ENCODE data around the gene NAA10. TPM values are rescaled to one million over a fixed set of nuclear protein-coding genes. Genes with fewer than 3 reads are reported as not detected.
A peak's percentile ranks its signal among the peaks of the same experiment; 100 is the strongest.

The NAA10 gene
- total RNA-seq = 79.3 TPM
- polyA plus RNA-seq (ENCODE audit: insufficient read depth, low read depth, low replicate concordance) = 120 TPM
- long read RNA-seq, donor 1, transcript NAA10-208 (8 exons, 1,772 nt) = major isoform, 14 of 22 reads
- long read RNA-seq, donor 1, partial matches to known transcripts = 0 of 22 reads
- long read RNA-seq, donor 1, other reads (novel, unspliced or antisense) = 0 of 22 reads
- long read RNA-seq, donor 2, transcript NAA10-208 (8 exons, 1,772 nt) = major isoform, 27 of 38 reads
- long read RNA-seq, donor 2, partial matches to known transcripts = 0 of 38 reads
- long read RNA-seq, donor 2, other reads (novel, unspliced or antisense) = 0 of 38 reads
- long read RNA-seq, donor 3, transcript NAA10-208 (8 exons, 1,772 nt) = major isoform, 23 of 28 reads
- long read RNA-seq, donor 3, partial matches to known transcripts = 0 of 28 reads
- long read RNA-seq, donor 3, other reads (novel, unspliced or antisense) = 0 of 28 reads
- long read RNA-seq, donor 4, transcript NAA10-208 (8 exons, 1,772 nt) = major isoform, 11 of 16 reads
- long read RNA-seq, donor 4, partial matches to known transcripts = 0 of 16 reads
- long read RNA-seq, donor 4, other reads (novel, unspliced or antisense) = 0 of 16 reads
- long read RNA-seq, donor 5, partial matches to known transcripts = 0 of 3 reads
- long read RNA-seq, donor 5, other reads (novel, unspliced or antisense) = 0 of 3 reads
- long read RNA-seq, donor 6, transcript NAA10-208 (8 exons, 1,772 nt) = major isoform, 20 of 25 reads
- long read RNA-seq, donor 6, partial matches to known transcripts = 0 of 25 reads
- long read RNA-seq, donor 6, other reads (novel, unspliced or antisense) = 0 of 25 reads
- long read RNA-seq, donor 7, transcript NAA10-208 (8 exons, 1,772 nt) = major isoform, 25 of 43 reads
- long read RNA-seq, donor 7, partial matches to known transcripts = 2 of 43 reads
- long read RNA-seq, donor 7, other reads (novel, unspliced or antisense) = 8 of 43 reads
- long read RNA-seq, donor 8, transcript NAA10-208 (8 exons, 1,772 nt) = major isoform, 16 of 23 reads
- long read RNA-seq, donor 8, partial matches to known transcripts = 0 of 23 reads
- long read RNA-seq, donor 8, other reads (novel, unspliced or antisense) = 0 of 23 reads
- long read RNA-seq, donor 9, transcript NAA10-208 (8 exons, 1,772 nt) = major isoform, 23 of 32 reads
- long read RNA-seq, donor 9, partial matches to known transcripts = 0 of 32 reads
- long read RNA-seq, donor 9, other reads (novel, unspliced or antisense) = 0 of 32 reads
- long read RNA-seq, donor 10, transcript NAA10-208 (8 exons, 1,772 nt) = major isoform, 21 of 32 reads
- long read RNA-seq, donor 10, partial matches to known transcripts = 0 of 32 reads
- long read RNA-seq, donor 10, other reads (novel, unspliced or antisense) = 0 of 32 reads

- Histone ChIP-seq H3K27me3 (ENCODE audit: control insufficient read depth, insufficient read depth, low read length) (no peaks in the 10 kb centered on the region), H3K36me3 (ENCODE audit: control insufficient read depth in 2 of 3, insufficient read depth in 3 of 3, low read length in 3 of 3) (peaks cover 0 to 1% (median 0%) of the 10 kb centered on the region in 3 donors), H3K9me3 (ENCODE audit: control insufficient read depth in 2 of 3, insufficient read depth in 1 of 3, low read length in 3 of 3) (no peaks in the 10 kb centered on the region), H3K4me3 (ENCODE audit: low read length in 3 of 3) (peak within 1 kb of the TSS; percentile 57 to 72 (median 60)), H3K9ac (ENCODE audit: low read length in 3 of 3) (peak within 1 kb of the TSS in 1 of 3 donors; percentile 51), H3K27ac (ENCODE audit: low read depth in 2 of 2, low read length in 2 of 2) (no peak within 1 kb of the TSS), H3K4me1 (ENCODE audit: control insufficient read depth in 2 of 3, insufficient read depth in 2 of 3, low read depth in 1 of 3, low read length in 3 of 3) (peaks cover 0 to 2% (median 0%) of the 10 kb centered on the region in 3 donors)
- no peak for TF ChIP-seq CTCF (IDR thresholded peaks at IDR 0.05; ENCODE audit: borderline replicate concordance, extremely low read depth, insufficient read depth)
- intact Hi-C loops (cut with DNase I) = no loop called here
- FAIRE-seq (no peak), DNase-seq (peak; percentile 78 to 93 (median 83))
Observed at GRCh38 chrX:153934762-153935325, at the start of gene NAA10. Gene NAA10 (minus strand): TSS chrX:153935037. CDS start chrX:153934904, 133 bp downstream.

- H3K4me3 ChIP-seq (ENCODE audit: low read length in 3 of 3) = no peak overlapping the region
- no peak for FAIRE-seq
- intact Hi-C loops (cut with DNase I) = no loop called here
- TF ChIP-seq CTCF (IDR thresholded peaks at IDR 0.05; ENCODE audit: borderline replicate concordance, extremely low read depth, insufficient read depth) = no peak
- no peaks in the 10 kb centered on the region for H3K36me3 ChIP-seq (ENCODE audit: control insufficient read depth in 2 of 3, insufficient read depth in 3 of 3, low read length in 3 of 3)
- H3K9me3 ChIP-seq (ENCODE audit: control insufficient read depth in 2 of 3, insufficient read depth in 1 of 3, low read length in 3 of 3) = no peaks in the 10 kb centered on the region
- H3K4me1 ChIP-seq (ENCODE audit: control insufficient read depth in 2 of 3, insufficient read depth in 2 of 3, low read depth in 1 of 3, low read length in 3 of 3) = peaks cover 0 to 3% (median 0%) of the 10 kb centered on the region in 3 donors
- H3K9ac ChIP-seq (ENCODE audit: low read length in 3 of 3) = no peak overlapping the region
- H3K27ac ChIP-seq (ENCODE audit: low read depth in 2 of 2, low read length in 2 of 2) = no peak overlapping the region
- H3K27me3 ChIP-seq (ENCODE audit: control insufficient read depth, insufficient read depth, low read length) = no peaks in the 10 kb centered on the region
- no peak for DNase-seq
Observed at GRCh38 chrX:153983321-153983801, 48.5 kb upstream of the NAA10 start.

Measured in kidney (tissue), 22 donors.